ENCODE data around the gene ATP6V1G2. TPM values are rescaled to one million over a fixed set of nuclear protein-coding genes. Genes with fewer than 3 reads are reported as not detected.
A peak's percentile ranks its signal among the peaks of the same experiment; 100 is the strongest.

ATP6V1G2 gene
- polyA plus RNA-seq, 3 donors, result 0.41 TPM; not detected in 2

DNA sequence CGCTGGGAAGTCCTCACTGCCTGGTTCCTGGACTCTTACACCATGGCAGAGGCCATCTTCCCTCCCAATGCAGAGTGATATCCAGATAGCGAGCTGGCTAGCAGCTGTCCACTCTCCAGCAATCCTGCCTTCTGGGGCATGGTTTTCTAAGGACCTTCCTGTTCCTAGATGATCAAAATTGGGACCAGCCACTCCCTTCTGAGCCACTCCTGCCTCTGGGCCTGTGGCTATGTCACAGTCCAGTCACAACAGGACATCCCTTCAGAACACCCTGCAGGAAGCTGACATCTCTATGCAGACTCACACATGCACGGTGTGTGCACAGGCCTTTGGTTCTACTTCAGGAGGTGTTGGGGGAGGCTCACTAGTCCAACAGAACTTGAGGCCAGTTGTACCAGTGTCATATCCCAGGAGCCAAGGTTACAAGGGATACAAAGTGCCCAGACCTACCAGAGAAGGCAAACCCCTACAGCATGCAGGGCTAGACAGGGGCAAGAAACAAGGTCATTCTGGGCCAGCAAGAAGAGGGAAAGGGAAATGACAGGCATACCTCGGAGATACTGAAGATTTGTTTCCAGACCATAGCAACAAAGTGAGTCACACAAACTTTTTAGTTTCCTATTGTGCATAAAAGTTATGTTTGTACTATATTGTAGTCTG, 20.3 kb downstream of the ATP6V1G2 start:
- H3K9ac ChIP-seq (ENCODE audit: insufficient read depth, low read length, poor library complexity, severe bottlenecking), result no peak overlapping the region
- TF ChIP-seq, protein P1, sequence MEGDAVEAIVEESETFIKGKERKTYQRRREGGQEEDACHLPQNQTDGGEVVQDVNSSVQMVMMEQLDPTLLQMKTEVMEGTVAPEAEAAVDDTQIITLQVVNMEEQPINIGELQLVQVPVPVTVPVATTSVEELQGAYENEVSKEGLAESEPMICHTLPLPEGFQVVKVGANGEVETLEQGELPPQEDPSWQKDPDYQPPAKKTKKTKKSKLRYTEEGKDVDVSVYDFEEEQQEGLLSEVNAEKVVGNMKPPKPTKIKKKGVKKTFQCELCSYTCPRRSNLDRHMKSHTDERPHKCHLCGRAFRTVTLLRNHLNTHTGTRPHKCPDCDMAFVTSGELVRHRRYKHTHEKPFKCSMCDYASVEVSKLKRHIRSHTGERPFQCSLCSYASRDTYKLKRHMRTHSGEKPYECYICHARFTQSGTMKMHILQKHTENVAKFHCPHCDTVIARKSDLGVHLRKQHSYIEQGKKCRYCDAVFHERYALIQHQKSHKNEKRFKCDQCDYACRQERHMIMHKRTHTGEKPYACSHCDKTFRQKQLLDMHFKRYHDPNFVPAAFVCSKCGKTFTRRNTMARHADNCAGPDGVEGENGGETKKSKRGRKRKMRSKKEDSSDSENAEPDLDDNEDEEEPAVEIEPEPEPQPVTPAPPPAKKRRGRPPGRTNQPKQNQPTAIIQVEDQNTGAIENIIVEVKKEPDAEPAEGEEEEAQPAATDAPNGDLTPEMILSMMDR (IDR thresholded peaks at IDR 0.05), result no peak
- no peaks in the 10 kb centered on the region for H3K79me2 ChIP-seq (ENCODE audit: insufficient read depth, low read length)
- H3K36me3 ChIP-seq (replicated peaks in 1 of 2; ENCODE audit: control insufficient read depth in 1 of 2, insufficient read depth in 2 of 2, low read length in 2 of 2), result peaks cover 17 to 19% of the 10 kb centered on the region in 2 donors
- Mint-ChIP-seq H3K4me1 (peaks cover 3% of the 10 kb centered on the region), H3K4me3 (no peak overlapping the region), H3K27me3 (ENCODE audit: low read depth in 3 of 3) (peaks cover 2 to 3% (median 3%) of the 10 kb centered on the region in 3 donors), H3K27ac (peak overlapping the region in 3 of 7 donors; percentile 7 to 45 (median 22)), H3K36me3 (peaks cover 19 to 20% of the 10 kb centered on the region in 2 donors), H3K9me3 (no peaks in the 10 kb centered on the region)
- H2AFZ ChIP-seq (ENCODE audit: insufficient read depth, low read depth, low read length, poor library complexity, severe bottlenecking), result no peak overlapping the region
- no peaks in the 10 kb centered on the region for H3K27me3 ChIP-seq (ENCODE audit: control insufficient read depth in 2 of 2, insufficient read depth in 2 of 2, low read length in 2 of 2)
- no peaks in the 10 kb centered on the region for H3K9me3 ChIP-seq (replicated peaks in 1 of 2; ENCODE audit: control insufficient read depth in 1 of 2, insufficient read depth in 1 of 2, low read length in 2 of 2)
- intact Hi-C loops (cut with micrococcal nuclease), result no loop called here
- 97% methylated on average over 2 of the region's 4 CpGs for WGBS (ENCODE audit: insufficient coverage)
- H3K4me3 ChIP-seq (replicated peaks in 1 of 3; ENCODE audit: low read depth in 2 of 3, low read length in 3 of 3), result no peak overlapping the region
- H3K4me2 ChIP-seq (replicated peaks; ENCODE audit: extremely low read depth, low read length, poor library complexity, severe bottlenecking), result no peak overlapping the region
- no peaks in the 10 kb centered on the region for H3K4me1 ChIP-seq (ENCODE audit: control insufficient read depth in 1 of 2, insufficient read depth in 2 of 2, low read length in 2 of 2)
- H3K27ac ChIP-seq (ENCODE audit: low read depth in 1 of 2, low read length in 2 of 2), result no peak overlapping the region
- peaks cover 30% of the 10 kb centered on the region for H4K20me1 ChIP-seq (ENCODE audit: insufficient read depth, low read length)
- DNase-seq, result no peak

DNA sequence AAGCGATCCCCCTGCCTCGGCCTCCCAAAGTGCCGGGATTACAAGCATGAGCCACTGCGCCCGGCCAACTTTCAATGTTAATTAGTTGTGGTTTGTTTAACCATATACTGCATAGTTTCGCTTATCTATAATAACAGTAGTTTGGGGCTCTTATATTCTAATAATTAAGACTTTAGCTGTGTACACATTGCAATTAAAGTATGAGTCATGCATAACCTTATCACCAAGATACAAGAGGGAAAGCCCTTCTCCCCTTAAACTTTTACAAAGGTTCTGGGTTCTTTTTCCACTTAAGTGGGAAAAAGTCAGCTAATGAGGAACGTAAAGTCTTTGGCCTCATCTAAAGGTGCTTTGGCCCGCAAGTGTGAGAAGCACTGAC, 20.9 kb downstream of the ATP6V1G2 start:
- H3K27ac Mint-ChIP-seq, result no peak overlapping the region
- H3K79me2 ChIP-seq (ENCODE audit: insufficient read depth, low read length), result no peaks in the 10 kb centered on the region
- intact Hi-C loops (cut with micrococcal nuclease), result no loop called here
- H3K27ac ChIP-seq (ENCODE audit: low read depth in 1 of 2, low read length in 2 of 2), result no peak overlapping the region
- no peak overlapping the region for H3K4me2 ChIP-seq (replicated peaks; ENCODE audit: extremely low read depth, low read length, poor library complexity, severe bottlenecking)
- DNase-seq, result no peak
- H3K36me3 ChIP-seq (replicated peaks in 1 of 2; ENCODE audit: control insufficient read depth in 1 of 2, insufficient read depth in 2 of 2, low read length in 2 of 2), result peaks cover 12 to 14% of the 10 kb centered on the region in 2 donors
- no peaks in the 10 kb centered on the region for H3K27me3 ChIP-seq (ENCODE audit: control insufficient read depth in 2 of 2, insufficient read depth in 2 of 2, low read length in 2 of 2)
- WGBS (ENCODE audit: insufficient coverage), result 100% methylated on average over 2 of the region's 8 CpGs
- H3K4me3 ChIP-seq (replicated peaks in 1 of 3; ENCODE audit: low read depth in 2 of 3, low read length in 3 of 3), result no peak overlapping the region
- H2AFZ ChIP-seq (ENCODE audit: insufficient read depth, low read depth, low read length, poor library complexity, severe bottlenecking), result no peak overlapping the region
- peaks cover 14 to 15% of the 10 kb centered on the region in 2 donors for H3K36me3 Mint-ChIP-seq
- H3K4me1 Mint-ChIP-seq, result peaks cover 3% of the 10 kb centered on the region
- H3K9ac ChIP-seq (ENCODE audit: insufficient read depth, low read length, poor library complexity, severe bottlenecking), result no peak overlapping the region
- H3K4me1 ChIP-seq (ENCODE audit: control insufficient read depth in 1 of 2, insufficient read depth in 2 of 2, low read length in 2 of 2), result no peaks in the 10 kb centered on the region
- no peaks in the 10 kb centered on the region for H3K9me3 ChIP-seq (replicated peaks in 1 of 2; ENCODE audit: control insufficient read depth in 1 of 2, insufficient read depth in 1 of 2, low read length in 2 of 2)
- TF ChIP-seq, protein P1 (IDR thresholded peaks at IDR 0.05), result no peak
- H3K4me3 Mint-ChIP-seq, result no peak overlapping the region
- no peaks in the 10 kb centered on the region for H3K9me3 Mint-ChIP-seq
- H4K20me1 ChIP-seq (ENCODE audit: insufficient read depth, low read length), result peaks cover 25% of the 10 kb centered on the region
- H3K27me3 Mint-ChIP-seq (ENCODE audit: low read depth in 3 of 3), result peaks cover 2 to 6% (median 3%) of the 10 kb centered on the region in 3 donors
